Endothelial cell of hepatic sinusoid (primary cell): ENCODE data around the gene ATP11B.

Source experiments
- in situ Hi-C: cut with HindIII; loops from 2 replicates; pipeline ENCODE4 v1.10.0; 2017; ENCODE audit warnings: low sequenced_read_pairs

The ATP11B gene

GRCh38 chr3:182792901-182793662, at the start of gene ATP11B:
Gene ATP11B (plus strand): TSS chr3:182793504. CDS start chr3:182793760, 256 bp downstream.
- in situ Hi-C loops = no loop called here

GRCh38 chr3:182746959-182747358, 46.3 kb upstream of the ATP11B start:
- in situ Hi-C loops = no loop called here

DNA sequence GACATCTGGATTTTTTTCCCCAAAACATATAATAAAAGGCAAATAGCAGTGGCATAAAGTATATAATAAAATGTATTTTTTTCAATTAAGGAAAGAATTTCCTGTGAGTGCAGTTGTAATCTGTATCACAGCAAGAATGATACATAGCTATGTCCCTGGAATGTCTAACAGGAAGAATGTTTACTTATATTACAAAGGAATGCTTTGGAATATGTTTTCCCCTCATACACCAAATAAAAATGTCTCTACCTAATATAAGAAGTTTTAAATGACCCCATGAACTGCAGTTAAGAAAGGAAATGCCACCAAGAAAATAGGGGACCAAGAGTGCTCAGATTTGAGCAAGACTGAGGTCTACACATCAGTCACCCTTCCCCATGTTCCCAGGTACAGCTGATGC, 38.0 kb upstream of the ATP11B start:
- in situ Hi-C loops = no loop called here

DNA sequence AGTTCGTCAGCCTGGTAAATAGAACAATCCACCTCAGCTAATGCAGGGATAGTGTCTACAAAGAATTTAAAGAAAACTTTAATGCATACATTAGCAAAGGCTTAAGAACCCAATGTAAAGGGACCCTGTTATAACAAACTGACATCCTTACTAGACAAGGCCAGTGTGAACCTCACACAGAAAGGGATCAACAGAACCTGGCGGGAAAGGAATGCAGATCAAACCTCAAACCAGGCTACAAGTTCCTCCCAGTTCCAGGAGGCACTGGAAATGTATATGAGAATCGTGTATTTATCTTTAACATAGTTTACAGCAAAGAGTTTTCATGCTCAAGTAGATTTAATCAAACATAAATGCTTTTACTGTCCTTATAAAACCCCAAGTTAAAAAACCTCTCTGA, 37.6 kb upstream of the ATP11B start:
- in situ Hi-C loops = no loop called here

- in situ Hi-C loops = no loop called here
These were observed 32.6 kb upstream of the ATP11B start for GRCh38 chr3:182760576-182761164.

- in situ Hi-C loops = no loop called here
These were observed 29.4 kb upstream of the ATP11B start for GRCh38 chr3:182763896-182764295.

GRCh38 chr3:182765287-182765686, 28.0 kb upstream of the ATP11B start:
- in situ Hi-C loops = no loop called here

DNA sequence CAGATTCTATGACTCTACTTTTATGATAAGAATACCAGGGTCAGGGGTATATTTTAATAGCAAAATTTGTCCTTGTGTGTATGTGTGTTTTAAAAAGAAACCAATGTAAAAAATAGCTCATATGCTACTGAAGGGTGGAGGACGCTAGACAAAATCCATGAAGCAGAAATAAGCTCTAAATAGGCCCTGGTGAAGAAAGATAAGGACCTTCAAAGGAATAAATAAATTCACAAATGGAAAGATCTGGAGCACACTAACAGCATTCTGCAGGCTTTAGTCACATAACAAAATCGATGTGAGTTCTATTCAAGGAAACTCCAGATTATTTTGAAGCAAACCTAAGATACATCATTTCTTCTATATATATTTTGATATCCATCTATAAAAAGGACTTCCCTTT, 27.2 kb upstream of the ATP11B start:
- in situ Hi-C loops = no loop called here

- in situ Hi-C loops = no loop called here
These were observed 24.9 kb upstream of the ATP11B start for GRCh38 chr3:182768413-182768812.

GRCh38 chr3:182769673-182770072, 23.6 kb upstream of the ATP11B start:
- in situ Hi-C loops = no loop called here

GRCh38 chr3:182782149-182782548, 11.2 kb upstream of the ATP11B start:
- in situ Hi-C loops = no loop called here

- in situ Hi-C loops = no loop called here
These were observed 10.2 kb upstream of the ATP11B start for GRCh38 chr3:182783106-182783505.

DNA sequence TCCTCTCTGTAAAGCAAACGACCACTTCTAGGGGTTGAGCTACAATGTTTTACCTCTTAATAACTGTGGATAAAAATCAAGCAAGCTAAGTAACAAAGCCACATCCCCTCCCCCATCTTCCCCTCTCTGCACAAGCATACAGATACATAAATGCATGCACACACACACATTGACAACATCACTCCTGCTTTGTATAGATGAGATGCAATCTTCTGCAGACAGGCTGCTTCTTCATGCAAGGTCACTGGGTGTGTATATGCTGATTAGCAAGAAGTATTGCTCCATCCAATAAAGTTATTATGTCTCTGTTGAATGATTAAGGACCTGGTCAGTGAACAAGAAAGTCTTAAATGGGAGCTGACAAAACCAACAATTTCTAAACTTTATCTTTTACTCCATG, 8.8 kb upstream of the ATP11B start:
- in situ Hi-C loops = no loop called here

GRCh38 chr3:182785142-182785541, 8.2 kb upstream of the ATP11B start:
- in situ Hi-C loops = no loop called here

- in situ Hi-C loops = no loop called here
These were observed 7.5 kb upstream of the ATP11B start for GRCh38 chr3:182785756-182786155.

DNA sequence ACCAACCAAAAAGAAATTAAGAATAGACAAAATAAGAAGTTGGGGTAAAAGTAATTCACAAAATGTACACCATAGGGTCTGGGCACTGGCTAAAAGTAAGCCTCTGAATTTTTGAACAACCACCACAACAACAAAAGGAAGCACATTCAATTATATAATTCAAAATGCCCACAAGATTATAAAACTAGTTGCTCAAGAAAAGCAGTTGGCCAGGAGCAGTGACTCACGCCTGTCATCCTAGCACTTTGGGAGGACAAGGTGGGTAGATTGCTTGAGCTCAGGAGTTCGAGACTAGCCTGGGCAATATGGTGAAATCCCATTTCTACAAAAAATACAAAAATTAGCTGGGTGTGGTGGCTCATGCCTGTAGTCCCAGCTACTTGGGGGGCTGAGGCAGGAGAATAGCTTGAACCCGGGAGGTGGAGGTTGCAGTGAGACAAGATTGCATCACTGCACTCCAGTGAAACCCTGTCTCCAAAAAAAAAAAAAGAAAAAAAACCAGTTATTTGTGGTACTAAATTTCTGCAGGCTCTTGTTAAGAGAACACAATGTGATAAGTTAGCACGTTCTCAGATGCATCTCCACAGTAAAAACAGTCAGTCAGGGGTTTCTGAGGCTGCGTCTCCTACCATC, 6.6 kb upstream of the ATP11B start:
- in situ Hi-C loops = no loop called here

- in situ Hi-C loops = no loop called here
These were observed 5.8 kb upstream of the ATP11B start for GRCh38 chr3:182787302-182788036.

- in situ Hi-C loops = no loop called here
These were observed 3.9 kb upstream of the ATP11B start for GRCh38 chr3:182789371-182789770.

- in situ Hi-C loops = no loop called here
These were observed 2.7 kb upstream of the ATP11B start for GRCh38 chr3:182790612-182791011.

- in situ Hi-C loops = no loop called here
These were observed 555 bp downstream of the ATP11B start for GRCh38 chr3:182793663-182794454.
